IMR-90 (cell line): ENCODE results near the gene PCBP3. TPM values are rescaled to one million over a fixed set of nuclear protein-coding genes. Genes with fewer than 3 reads are reported as not detected.

Source experiments
- ATAC-seq: fragments of 200-7000 bp; cut with Tn5 transposase; 2 replicates; pipeline ENCODE4 v1.9.1; 2020; ENCODE audit warnings: low read depth, mild to moderate bottlenecking, moderate library complexity
- BruUV-seq: library from RNA; stranded (reverse); fragments of 400-500 nt; replicated peaks from 2 replicates; lab custom pipeline; 2021; lab: Mats Ljungman, UMichigan
- CTCF ChIA-PET: fragments of 300-600 bp; formaldehyde crosslinking; extraction: SDS; loops from one replicate; lab custom pipeline; 2021; ENCODE audit warnings: antibody characterized with exemption; lab: Yijun Ruan, JAX
- POLR2A ChIA-PET: fragments of 300-600 bp; sonication (Branson Sonifier 250); formaldehyde crosslinking; loops from one replicate; lab custom pipeline; 2022; ENCODE audit warnings: antibody characterized with exemption; ENCODE audit not compliant: unreplicated experiment; lab: Charles Lee
- DNase-seq: peaks from one replicate; pipeline ENCODE4 v3.0.0; 2013
- H2AFZ ChIP-seq: replicated peaks from 2 replicates; pipeline ENCODE3; 2013; ENCODE audit warnings: low read length, mild to moderate bottlenecking; ENCODE audit not compliant: poor library complexity
- H2AK5ac ChIP-seq: 2 replicates; pipeline ENCODE4 v1.6.1; 2013; ENCODE audit warnings: low read depth, low read length, inconsistent platforms
- H2AK9ac ChIP-seq: replicated peaks from 2 replicates; pipeline ENCODE3; 2013; ENCODE audit warnings: mild to moderate bottlenecking, low read depth, low read length, moderate library complexity; ENCODE audit not compliant: poor library complexity
- H2BK120ac ChIP-seq: 2 replicates; pipeline ENCODE4 v1.6.1; 2013; ENCODE audit warnings: low read depth, low read length, inconsistent platforms
- H2BK15ac ChIP-seq: 3 replicates; pipeline ENCODE4 v1.6.1; 2013; ENCODE audit warnings: low read depth, low read length, inconsistent platforms
- H2BK20ac ChIP-seq: 2 replicates; pipeline ENCODE4 v1.6.1; 2013; ENCODE audit warnings: low read depth, mild to moderate bottlenecking, inconsistent platforms, low read length, moderate library complexity
- H2BK5ac ChIP-seq: 2 replicates; pipeline ENCODE4 v1.6.1; 2013; ENCODE audit warnings: mild to moderate bottlenecking, low read depth, low read length, inconsistent platforms; ENCODE audit not compliant: poor library complexity, severe bottlenecking
- H3K14ac ChIP-seq: replicated peaks from 2 replicates; pipeline ENCODE4 v1.6.1; 2013; ENCODE audit warnings: low read depth, low read length, inconsistent platforms
- H3K18ac ChIP-seq: 2 replicates; pipeline ENCODE4 v1.6.1; 2013; ENCODE audit warnings: low read depth, low read length, control low read depth
- H3K23ac ChIP-seq: 2 replicates; pipeline ENCODE4 v1.6.1; 2013; ENCODE audit warnings: low read depth, low read length, inconsistent platforms
- H3K27ac ChIP-seq: 2 replicates; pipeline ENCODE4 v1.5.1; 2013; ENCODE audit warnings: mild to moderate bottlenecking, control low read depth, low read length; ENCODE audit not compliant: insufficient read depth
- H3K27me3 ChIP-seq: 2 replicates; pipeline ENCODE4 v1.6.1; 2013; ENCODE audit warnings: low read length; ENCODE audit not compliant: control insufficient read depth, insufficient read depth
- H3K36me3 ChIP-seq: 2 replicates; pipeline ENCODE4 v1.6.1; 2013; ENCODE audit warnings: low read length, mixed read lengths; ENCODE audit not compliant: control insufficient read depth, insufficient read depth
- H3K4ac ChIP-seq: 2 replicates; pipeline ENCODE4 v1.6.1; 2013; ENCODE audit warnings: low read depth, low read length, inconsistent platforms
- H3K4me1 ChIP-seq: 2 replicates; pipeline ENCODE4 v1.6.1; 2013; ENCODE audit warnings: low read length, mixed read lengths; ENCODE audit not compliant: control insufficient read depth, insufficient read depth
- H3K4me2 ChIP-seq: 2 replicates; pipeline ENCODE4 v1.6.1; 2013; ENCODE audit warnings: low read depth, mild to moderate bottlenecking, control low read depth, low read length, moderate library complexity
- H3K4me3 ChIP-seq: 2 replicates; pipeline ENCODE4 v1.5.1; 2013; ENCODE audit warnings: low read depth, mild to moderate bottlenecking, control low read depth, low read length, moderate library complexity; ENCODE audit not compliant: insufficient read depth
- H3K56ac ChIP-seq: 2 replicates; pipeline ENCODE4 v1.6.1; 2013; ENCODE audit warnings: low read length, inconsistent platforms; ENCODE audit not compliant: insufficient read depth; ENCODE audit errors: extremely low read depth
- H3K79me1 ChIP-seq, 2 experiments: 2 replicates each; pipeline ENCODE4 v1.6.1; 2013; ENCODE audit warnings: low read length in 2 of 2, inconsistent platforms in 1 of 2, low read depth in 1 of 2
- H3K9ac ChIP-seq: 2 replicates; pipeline ENCODE4 v1.6.1; 2013; ENCODE audit warnings: low read depth, low read length, control low read depth
- H3K9me1 ChIP-seq: 2 replicates; pipeline ENCODE4 v1.6.1; 2013; ENCODE audit warnings: low read length, inconsistent platforms; ENCODE audit not compliant: insufficient read depth
- H3K9me3 ChIP-seq: 2 replicates; pipeline ENCODE4 v1.6.1; 2013; ENCODE audit warnings: low read length; ENCODE audit not compliant: control insufficient read depth, insufficient read depth
- H4K20me1 ChIP-seq: 2 replicates; pipeline ENCODE4 v1.6.1; 2013; ENCODE audit warnings: low read length, inconsistent platforms; ENCODE audit not compliant: insufficient read depth
- H4K5ac ChIP-seq: 2 replicates; pipeline ENCODE4 v1.6.1; 2013; ENCODE audit warnings: mild to moderate bottlenecking, low read depth, low read length, control low read depth
- H4K8ac ChIP-seq, 2 experiments: 2 replicates each; pipeline ENCODE4 v1.6.1; 2013; ENCODE audit warnings: low read depth in 2 of 2, low read length in 2 of 2, control low read depth in 1 of 2, inconsistent platforms in 1 of 2
- H4K91ac ChIP-seq: 2 replicates; pipeline ENCODE4 v1.6.1; 2013; ENCODE audit warnings: low read depth, low read length, inconsistent platforms; ENCODE audit not compliant: insufficient read depth
- FOS ChIP-seq: fragments of 150-350 bp; IDR thresholded peaks from 2 replicates; pipeline ENCODE4 v1.6.1; 2016; ENCODE audit warnings: low read depth, low read length
- WGBS, 2 experiments: methylation state at CpG; one replicate each; pipeline versions ENCODE4 v1.1.5 to v1.1.7; 2013; ENCODE audit warnings: missing lambda C conversion rate in 2 of 2; ENCODE audit not compliant: insufficient read length in 1 of 2; ENCODE audit errors: extremely low coverage in 2 of 2; 5-methylcytosine and 5-hydroxymethylcytosine counted together
- dilution Hi-C: fragments of 300-500 bp; cut with HindIII; formaldehyde crosslinking; loops from one replicate; pipeline ENCODE4 v1.14.3; 2018; ENCODE audit warnings: low sequenced_read_pairs; ENCODE audit not compliant: unreplicated experiment
- in situ Hi-C: fragments of 300-500 bp; cut with MboI; formaldehyde crosslinking; loops from 3 replicates; pipeline ENCODE4 v1.14.3; 2019; ENCODE audit warnings: low sequenced_read_pairs, inconsistent platforms, mixed read lengths
- intact Hi-C: fragments of 100-400 bp; cut with micrococcal nuclease; formaldehyde crosslinking; loops from 2 replicates; pipeline ENCODE4 v1.10.0; 2022
- polyA plus RNA-seq, 3 experiments: library from polyadenylated mRNA; depleted of rRNA; stranded (reverse); fragments of >200 nt; gene quantifications; 2 replicates each; pipeline ENCODE4 v1.2.3, GENCODE V29; 2012; ENCODE audit warnings: low replicate concordance in 1 of 3
- total RNA-seq: library from RNA; depleted of rRNA; stranded (reverse); fragments of >200 nt; gene quantifications from 2 replicates; pipeline ENCODE4 v1.2.3, GENCODE V29; 2012

The PCBP3 gene
- total and polyA plus RNA-seq, 2 of the 4 experiments (the other 2 are of a cell fraction): 2.9 to 3.9 TPM

- Histone ChIP-seq H4K5ac (no peak overlapping the region; the same call in 1 of the 2 replicates), H3K4me2 (no peak overlapping the region), H2BK5ac (peak overlapping the region; percentile 9), H3K4ac (peak overlapping the region; percentile 100), H3K27ac (no peak overlapping the region), H2BK15ac (peak overlapping the region; percentile 66; the same call in 2 of the 3 replicates), H2AFZ (no peak overlapping the region), H3K9me1 (peaks cover 41% of the 10 kb centered on the region), H4K8ac (peak overlapping the region; percentile 40 to 41; a peak in 3 of 4 replicates), H3K27me3 (no peaks in the 10 kb centered on the region), H2AK5ac (peak overlapping the region; percentile 89), H3K18ac (no peak overlapping the region), H2BK120ac (peak overlapping the region; percentile 100), H4K20me1 (no peaks in the 10 kb centered on the region), H3K4me3 (no peak overlapping the region), H3K23ac (no peak overlapping the region), H3K14ac (peak overlapping the region; percentile 40; the same call in 1 of the 2 replicates), H3K9ac (no peak overlapping the region), H3K9me3 (no peaks in the 10 kb centered on the region), H4K91ac (peak overlapping the region; percentile 88), H3K36me3 (no peaks in the 10 kb centered on the region), H3K79me1 (peaks cover 0 to 29% of the 10 kb centered on the region in 2 experiments; a peak in 2 of 4 replicates), H3K4me1 (peaks cover 40% of the 10 kb centered on the region), H2BK20ac (peak overlapping the region; percentile 89), H3K56ac (no peak overlapping the region), H2AK9ac (peak overlapping the region; percentile 12)
- intact Hi-C loops (no loop called here), in situ Hi-C loops (no loop called here), dilution Hi-C loops (no loop called here)
- ATAC-seq (no peak), DNase-seq (no peak)
- no TSS peak for BruUV-seq
- ChIA-PET POLR2A (interaction anchor here (0.5 kb wide), 1 partner anchor 424 kb away, joined by 3 read pairs; no protein-coding TSS in a partner anchor), CTCF (no interaction called here)
- TF ChIP-seq FOS: no peak
- 80% methylated on average over 1 of the region's 11 CpGs; no CpG with 5 or more reads in 1 of the 2 experiments for WGBS, 2 experiments
Measured at GRCh38 chr21:45872902-45873301, 229.4 kb downstream of the PCBP3 start.
